GDM1 (cell line): Measurements from ENCODE around the gene WFDC11.
A peak's percentile ranks its signal among the peaks of the same experiment; 100 is the strongest.
"Not testable (repeated sequence)": the region's sequence is repeated elsewhere in the genome, so short reads cannot be mapped to it uniquely, and the experiment has no call there.

Source experiments
- DNase-seq: peaks from one replicate; lab custom pipeline; 2025; lab: John Stamatoyannopoulos, UW

Gene WFDC11

DNA sequence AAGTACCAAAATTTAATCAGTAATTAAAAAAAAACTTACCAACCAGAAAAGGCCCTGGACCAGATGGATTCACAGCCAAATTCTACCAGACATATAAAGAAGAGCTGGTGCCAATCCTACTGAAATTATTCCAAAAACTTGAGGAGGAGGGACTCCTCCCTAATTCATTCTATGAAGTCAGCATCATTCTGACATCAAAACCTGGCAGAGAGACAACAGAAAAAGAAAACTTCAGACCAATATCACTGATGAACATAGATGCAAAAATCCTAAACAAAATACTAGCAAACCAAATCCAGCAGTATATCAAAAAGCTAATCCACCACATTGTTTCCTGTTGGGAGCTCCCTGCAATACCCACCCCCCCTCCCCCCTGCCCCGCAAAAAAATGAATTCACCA, at the start of gene WFDC11:
Gene WFDC11, minus strand, starts transcription at position 101 of the 400 bp plus-strand sequence. CDS start 19,639 bp downstream, outside the sequence.
- no peak for DNase-seq

DNA sequence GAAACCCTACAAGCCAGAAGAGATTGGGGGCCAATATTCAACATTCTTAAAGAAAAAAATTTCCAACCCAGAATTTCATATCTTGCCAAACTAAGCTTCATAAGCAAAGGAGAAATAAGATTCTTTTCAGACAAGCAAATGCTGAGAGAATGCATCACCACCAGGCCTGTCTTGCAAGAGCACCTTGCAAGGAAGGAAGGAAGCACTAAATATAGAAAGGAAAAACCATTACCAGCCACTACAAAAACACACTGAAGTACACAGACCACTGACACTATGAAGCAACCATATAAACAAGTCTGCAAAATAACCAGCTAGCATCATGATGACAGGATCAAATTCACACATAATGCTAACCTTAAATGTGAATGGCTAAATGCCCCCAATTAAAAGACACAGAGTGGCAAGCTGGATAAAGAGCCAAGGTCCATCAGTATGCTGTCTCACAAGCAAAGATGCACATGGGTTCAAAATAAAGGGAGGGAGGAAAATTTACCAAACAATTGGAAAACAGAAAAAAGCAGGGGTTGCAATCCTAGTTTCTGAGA, 46.2 kb upstream of the WFDC11 start:
- DNase-seq, result not testable (repeated sequence)

DNA sequence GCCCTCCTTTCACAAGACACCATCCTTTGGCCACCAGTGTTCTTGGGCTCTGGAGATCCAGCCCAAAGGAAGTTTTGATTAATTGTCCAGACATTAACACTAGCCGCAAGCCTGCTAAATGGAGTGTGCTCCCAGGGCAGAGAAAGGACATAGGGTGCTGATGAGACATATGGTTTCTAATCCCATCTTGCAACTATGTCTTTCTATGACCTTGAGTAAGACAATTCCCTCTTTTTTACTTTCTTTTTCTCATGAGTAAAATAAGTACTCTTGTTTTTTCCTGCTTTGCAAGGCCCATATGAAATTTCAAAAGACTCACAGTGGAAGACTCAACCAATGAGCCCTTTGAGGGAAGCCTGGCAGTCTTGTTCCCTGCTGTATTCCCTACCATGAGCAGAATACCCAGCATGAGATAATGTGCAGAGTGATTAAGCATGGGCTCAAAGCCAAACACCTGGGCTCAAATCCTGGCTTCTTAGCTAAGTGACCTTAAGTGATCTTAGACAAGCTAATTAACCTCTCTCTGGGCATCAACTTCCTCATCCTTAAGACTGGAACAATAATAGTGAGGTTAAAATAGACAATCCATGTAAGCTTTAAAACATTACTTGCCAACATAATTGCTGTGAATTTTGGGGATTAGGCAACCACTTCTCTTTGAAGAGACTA, 35.1 kb upstream of the WFDC11 start, which contains the start of gene WFDC10B:
Gene WFDC10B, minus strand, starts transcription at position 51 of the 669 bp plus-strand sequence. CDS start 19,027 bp downstream, outside the sequence.
- no peak for DNase-seq

GRCh38 chr20:45701873-45702272, 31.8 kb upstream of the WFDC11 start, which contains the start of gene WFDC13:
TSS of gene WFDC13 (plus strand) at chr20:45702038. CDS start at chr20:45702124, 86 bp downstream.
- DNase-seq, result no peak

DNA sequence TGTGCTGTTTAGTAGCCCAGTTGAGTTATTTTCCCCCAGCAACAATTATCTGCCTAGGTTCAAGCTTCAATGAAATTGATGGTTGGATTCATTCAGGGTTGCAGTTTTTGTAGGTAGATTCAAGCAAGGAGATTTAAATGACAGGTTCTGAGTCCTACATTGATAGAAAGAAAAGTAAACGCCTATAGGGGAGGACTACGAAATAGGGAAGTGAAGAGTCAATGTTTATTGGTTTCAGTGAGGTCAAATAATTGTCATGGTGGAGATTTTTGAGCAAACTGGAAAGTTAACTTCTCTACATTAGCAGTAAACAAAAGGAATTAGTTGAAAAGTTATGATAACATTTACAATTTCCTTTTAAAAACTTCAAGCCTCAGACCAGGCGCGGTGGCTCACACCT, 31.1 kb upstream of the WFDC11 start:
- DNase-seq, result no peak

GRCh38 chr20:45695496-45695895, 25.5 kb upstream of the WFDC11 start:
- no peak for DNase-seq

- DNase-seq, result not testable (repeated sequence)
Observed at GRCh38 chr20:45693346-45693745, 23.3 kb upstream of the WFDC11 start.

DNA sequence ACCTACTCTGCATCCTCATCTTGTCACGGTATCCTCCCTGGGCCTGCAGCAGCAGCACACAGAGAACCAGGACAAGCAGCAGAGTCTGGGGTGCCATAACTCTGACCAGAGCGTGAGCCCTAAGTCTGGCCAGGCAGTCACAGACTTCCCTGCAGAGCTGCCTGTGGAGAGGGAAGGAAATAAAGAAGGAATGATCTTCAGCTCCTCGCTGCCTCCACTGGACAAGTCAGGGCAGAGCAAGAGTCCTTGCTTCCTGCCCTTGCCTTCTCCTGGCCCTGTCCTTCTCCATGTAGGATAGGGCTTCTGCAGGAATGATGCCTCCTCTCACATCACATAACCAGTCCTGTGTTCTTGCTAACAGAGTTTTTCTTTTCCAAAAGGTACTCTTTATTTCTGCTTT, 15.9 kb upstream of the WFDC11 start:
- no peak for DNase-seq

- no peak for DNase-seq
Observed at GRCh38 chr20:45679650-45680049, 9.6 kb upstream of the WFDC11 start.

GRCh38 chr20:45672765-45673164, 2.7 kb upstream of the WFDC11 start:
- no peak for DNase-seq

- not testable (repeated sequence) for DNase-seq
Observed at GRCh38 chr20:45657038-45657437, 13.0 kb downstream of the WFDC11 start.

DNA sequence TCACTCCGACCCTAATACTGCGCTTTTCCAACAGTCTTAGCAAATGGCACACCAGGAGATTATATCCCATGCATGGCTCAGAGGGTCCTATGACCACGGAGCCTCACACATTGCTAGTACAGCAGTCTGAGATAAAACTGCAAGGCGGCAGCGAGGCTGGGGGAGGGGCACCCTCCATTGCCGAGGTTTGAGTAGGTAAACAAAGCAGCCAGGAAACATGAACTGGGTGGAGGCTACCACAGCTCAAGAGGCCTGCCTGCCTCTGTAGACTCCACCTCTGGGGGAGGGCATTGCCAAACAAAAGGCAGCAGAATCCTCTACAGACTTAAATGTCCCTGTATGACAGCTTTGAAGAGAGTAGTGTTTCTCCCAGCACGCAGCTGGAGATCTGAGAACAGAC, 18.3 kb downstream of the WFDC11 start:
- DNase-seq, result not testable (repeated sequence)

DNA sequence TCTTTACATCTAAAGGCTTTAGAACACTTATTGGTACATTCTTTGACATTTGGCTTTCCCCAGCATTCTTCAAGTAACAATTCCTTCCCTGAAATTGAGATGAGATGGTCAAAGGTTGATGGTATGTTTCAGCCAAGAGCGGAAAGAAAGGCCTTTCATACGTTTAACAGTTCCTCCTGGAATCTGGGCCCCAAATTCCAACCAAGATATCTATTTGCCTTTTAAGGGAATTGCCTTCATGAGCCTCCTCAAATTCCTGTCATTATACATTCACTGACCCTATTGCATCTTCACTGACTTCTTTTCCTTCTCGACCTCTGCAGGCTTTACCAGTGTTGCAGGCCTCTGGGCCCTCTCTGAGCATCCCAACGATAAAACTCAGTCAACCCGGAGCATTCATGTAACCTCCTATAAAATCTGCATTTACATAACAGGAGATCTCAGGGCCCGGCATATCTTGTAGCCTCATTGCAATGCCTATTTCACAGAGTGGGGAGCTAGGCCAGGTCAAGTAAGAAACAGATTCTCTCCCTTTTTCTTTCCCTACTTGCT, 20.7 kb downstream of the WFDC11 start:
- no peak for DNase-seq

DNA sequence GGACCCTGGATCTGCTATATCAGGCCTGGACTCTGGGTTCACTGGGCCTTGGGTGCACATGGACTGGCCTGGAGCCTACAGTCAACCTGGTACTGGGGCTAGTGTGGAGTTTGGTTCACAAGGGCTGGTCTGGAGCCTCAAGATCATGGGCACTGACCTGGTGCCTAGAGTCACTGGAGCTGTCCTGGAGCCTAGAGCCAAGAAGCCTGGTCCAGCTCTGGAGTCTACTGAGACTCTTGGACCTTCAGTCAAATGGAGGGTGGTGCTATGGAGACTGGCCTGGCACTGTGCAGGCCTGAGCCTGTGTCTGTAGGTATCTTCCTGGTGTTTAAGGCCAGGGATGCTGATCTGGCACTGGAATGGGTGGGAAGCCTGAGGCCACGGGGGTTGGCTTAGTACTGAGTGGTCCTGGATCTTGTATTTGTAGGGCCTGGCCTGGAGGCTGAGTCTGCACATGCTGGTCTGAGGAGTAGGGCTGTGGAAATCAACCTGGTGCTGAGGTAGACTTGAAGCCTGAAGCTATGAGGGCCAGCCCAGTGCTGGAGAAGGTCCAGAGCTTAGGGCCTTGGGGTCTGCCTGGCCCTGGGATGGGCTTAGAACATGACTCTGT, 22.5 kb downstream of the WFDC11 start:
- DNase-seq, result no peak

DNA sequence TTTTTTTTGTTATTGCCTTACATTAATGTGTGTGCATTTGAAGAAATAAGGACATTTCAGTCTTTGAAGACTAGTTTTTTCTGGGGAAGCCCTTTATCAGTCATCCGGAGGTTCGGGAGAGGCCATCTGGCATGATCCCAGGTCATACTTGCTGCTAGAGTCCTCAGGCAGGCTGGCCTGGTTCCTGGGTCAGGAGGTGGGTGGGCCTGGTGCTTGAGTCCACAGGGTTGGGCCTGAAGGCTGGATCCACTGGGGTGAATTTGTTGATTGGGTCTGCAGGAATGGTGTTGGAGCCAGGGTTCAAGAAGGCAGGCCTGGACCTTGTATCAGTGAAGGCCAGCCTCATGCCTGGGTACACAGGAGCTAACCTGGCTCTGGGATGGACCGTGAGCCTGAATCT, 23.2 kb downstream of the WFDC11 start:
- no peak for DNase-seq

DNA sequence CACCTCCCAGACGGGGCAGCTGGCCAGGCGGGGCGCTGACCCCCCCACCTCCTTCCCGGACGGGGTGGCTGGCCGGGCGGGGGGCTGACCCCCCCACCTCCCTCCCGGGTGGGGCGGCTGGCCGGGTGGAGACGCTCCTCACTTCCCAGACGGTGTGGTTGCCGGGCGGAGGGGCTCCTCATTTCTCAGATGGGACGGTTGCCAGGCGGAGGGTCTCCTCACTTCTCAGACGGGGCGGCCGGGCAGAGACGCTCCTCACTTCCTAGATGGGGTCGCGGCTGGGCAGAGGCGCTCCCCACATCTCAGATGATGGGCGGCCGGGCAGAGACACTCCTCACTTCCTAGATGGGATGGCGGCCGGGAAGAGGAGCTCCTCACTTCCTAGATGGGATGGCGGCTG, 24.2 kb downstream of the WFDC11 start:
- DNase-seq, result not testable (repeated sequence)

- not testable (repeated sequence) for DNase-seq
Observed at GRCh38 chr20:45641076-45641475, 29.0 kb downstream of the WFDC11 start.

DNA sequence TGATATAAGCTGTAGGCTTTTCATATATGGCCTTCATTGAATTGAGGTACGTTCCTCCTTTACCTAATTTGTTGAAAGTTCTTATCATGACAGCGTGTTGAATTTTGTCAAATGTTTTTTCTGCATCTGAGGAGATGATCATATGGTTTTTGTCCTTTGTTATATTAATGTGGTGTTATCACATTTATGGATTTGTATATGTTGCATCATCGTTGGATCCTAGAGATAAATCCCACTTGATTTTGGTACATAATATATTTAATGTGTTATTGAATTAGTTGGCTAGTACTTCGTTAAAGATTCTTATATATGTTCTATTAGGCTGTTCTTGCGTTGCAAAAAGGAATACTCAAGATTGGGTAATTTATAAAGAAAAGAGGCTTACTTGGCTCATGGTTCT, 30.4 kb downstream of the WFDC11 start:
- DNase-seq, result no peak

DNA sequence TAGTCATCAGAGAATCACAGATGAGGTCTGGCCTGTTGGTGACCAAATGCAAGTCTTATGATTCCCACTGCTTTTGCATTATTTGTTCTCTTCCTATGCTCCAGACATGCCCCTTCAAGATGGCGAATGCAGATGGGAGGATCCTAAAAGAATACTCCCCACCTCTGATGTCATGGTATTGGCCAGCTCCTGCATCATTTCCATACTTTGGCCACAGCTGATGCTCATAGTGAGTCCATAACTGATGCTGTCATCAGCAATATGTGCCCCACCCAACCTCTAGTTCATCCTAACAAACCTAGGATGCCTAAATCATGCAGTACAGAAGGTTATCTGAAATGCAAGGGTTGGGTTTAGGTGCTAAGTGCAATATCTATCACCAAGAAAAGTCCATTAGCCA, 33.5 kb downstream of the WFDC11 start:
- no peak for DNase-seq

DNA sequence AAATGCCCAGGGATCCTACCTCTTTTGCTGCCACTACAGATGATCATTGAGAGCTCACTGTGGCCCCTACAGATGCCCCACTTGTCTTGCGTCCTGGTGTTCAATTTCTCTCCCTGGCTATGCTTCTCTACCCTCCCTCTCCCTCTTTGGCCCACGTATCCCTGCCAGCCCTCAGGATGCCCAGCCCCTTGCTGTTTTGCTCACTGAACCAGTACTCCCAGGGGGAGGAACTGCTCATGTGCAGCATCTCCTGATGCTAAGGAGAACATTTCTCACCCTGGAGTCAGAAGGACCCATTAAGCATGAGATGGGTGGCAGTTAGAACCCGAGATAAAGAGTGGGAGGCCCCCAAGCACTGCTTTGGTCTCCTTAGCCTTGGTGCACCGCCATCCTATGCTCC, 38.9 kb downstream of the WFDC11 start, which contains the start of gene WFDC9:
Gene WFDC9, minus strand, starts transcription at position 101 of the 400 bp plus-strand sequence. CDS start 21,103 bp downstream, outside the sequence.
- DNase-seq, result no peak

DNA sequence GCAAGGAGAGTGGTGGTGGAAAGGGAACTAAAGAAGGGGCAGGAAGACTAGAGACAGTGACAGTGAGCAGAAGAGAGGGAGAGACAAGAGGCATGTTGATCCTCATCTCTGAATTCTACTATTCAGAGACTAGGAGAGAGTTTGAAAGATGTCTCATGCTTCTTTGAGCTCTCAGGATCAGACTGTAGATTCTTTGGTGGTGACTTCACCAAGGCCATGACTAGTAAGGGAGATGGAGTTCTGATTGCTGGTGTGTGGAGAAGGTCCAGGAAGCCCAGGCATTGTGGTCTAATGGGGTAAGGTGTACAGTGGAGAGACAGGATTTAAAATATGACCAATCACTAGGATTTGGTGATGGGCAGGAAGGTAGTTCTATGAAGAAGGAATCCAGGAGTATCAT, 39.7 kb downstream of the WFDC11 start:
- DNase-seq, result no peak

- peak; percentile 54 for DNase-seq
Observed at GRCh38 chr20:45629496-45630100, 40.4 kb downstream of the WFDC11 start, which contains the start of gene WFDC10A. TSS of gene WFDC10A (plus strand) at chr20:45629739. CDS start at chr20:45629814, 75 bp downstream.
